ENCODE results near the gene ARHGEF12.

The ARHGEF12 gene

GRCh38 chr11:120432056-120433018 is 96.1 kb downstream of the ARHGEF12 start:
- no peak for DNase-seq

GRCh38 chr11:120441592-120441991 is 105.4 kb downstream of the ARHGEF12 start:
- DNase-seq, result no peak

GRCh38 chr11:120442031-120442430 is 105.8 kb downstream of the ARHGEF12 start:
- no peak for DNase-seq

DNA sequence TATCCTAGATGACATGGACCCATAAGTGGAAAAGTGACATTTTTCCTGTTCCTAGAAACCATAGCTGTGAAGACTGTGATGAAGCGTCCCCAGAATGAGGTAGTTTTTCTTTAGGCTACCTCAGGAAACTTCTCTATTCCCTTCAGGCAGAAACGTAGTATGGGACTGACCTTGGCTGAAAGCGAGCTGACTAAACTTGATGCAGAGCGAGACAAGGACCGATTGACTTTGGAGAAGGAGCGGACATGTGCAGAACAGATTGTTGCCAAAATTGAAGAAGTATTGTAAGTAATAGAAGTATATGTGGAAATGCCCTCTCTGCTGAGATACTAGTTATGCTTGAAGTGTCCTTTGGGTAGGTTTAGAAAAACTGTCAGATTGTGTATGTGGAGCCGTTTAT is 110.6 kb downstream of the ARHGEF12 start:
- DNase-seq, result no peak

GRCh38 chr11:120448240-120448639 is 112.0 kb downstream of the ARHGEF12 start:
- no peak for DNase-seq

- no peak for DNase-seq
Measured at GRCh38 chr11:120455487-120455886, 119.3 kb downstream of the ARHGEF12 start.

DNA sequence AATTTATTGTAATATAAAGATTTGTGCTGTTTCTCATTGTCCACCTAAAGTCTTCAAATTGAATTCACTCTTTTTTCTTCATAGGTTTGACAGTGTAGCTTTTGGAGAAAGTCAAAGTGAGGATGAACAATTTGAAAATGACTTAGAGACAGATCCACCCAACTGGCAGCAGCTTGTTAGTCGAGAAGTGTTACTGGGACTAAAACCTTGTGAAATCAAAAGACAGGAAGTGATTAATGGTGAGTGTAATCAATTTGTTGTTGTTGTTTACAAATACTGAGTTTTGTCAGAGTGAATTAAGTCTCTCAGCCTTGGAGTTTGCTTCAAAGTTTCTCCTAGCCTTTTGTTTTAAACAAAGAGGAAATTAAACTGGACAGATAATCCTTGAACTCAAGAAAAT is 121.8 kb downstream of the ARHGEF12 start:
- DNase-seq, result no peak

GRCh38 chr11:120462825-120463224 is 126.6 kb downstream of the ARHGEF12 start:
- DNase-seq, result no peak

DNA sequence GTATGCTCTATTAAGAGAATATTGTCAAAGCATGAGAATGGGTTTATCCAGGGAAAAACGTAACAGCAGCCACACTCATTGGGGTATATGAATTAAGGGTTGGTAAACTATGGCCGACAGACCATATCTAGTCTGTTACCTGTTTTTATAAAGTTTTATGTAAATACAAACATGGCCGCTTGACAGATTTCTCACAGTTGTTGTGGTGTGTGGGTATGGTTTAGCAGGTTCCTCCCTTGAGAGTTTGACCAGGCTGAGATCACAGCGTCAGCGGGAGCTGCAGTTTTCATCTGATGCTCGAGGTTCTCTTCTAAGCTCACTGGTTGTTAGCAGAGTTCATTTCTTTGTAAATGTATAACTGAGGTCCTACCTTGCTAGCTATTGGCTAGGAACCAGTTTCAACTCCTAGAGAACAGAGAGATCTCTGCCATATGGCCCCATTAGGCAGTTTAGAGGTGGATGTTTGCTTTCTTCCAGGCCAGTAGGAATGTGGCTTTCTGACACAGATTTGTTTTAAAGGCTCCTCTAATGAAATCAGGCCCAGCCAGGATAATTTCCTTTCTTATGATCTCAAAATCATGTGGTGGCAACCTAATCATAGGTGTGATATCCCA is 129.8 kb downstream of the ARHGEF12 start:
- DNase-seq, result no peak

DNA sequence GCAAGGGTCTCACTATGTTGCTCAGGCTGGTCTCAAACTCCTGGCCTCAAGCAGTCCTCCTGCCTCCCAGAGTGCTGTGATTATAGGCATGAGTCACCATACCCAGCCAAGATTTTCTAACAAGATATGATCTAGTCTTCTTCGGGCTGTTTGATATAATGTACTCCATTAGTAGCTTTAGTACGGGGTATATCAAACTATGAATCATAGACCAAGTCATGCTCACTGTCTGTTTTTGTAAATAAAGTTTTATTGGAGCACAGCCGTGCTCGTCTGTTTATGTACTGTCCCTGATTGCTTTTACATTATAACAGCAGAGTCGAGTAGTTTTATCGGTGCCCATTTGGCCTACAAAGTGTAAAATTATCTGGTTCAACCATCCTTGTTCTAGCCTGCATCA is 131.4 kb downstream of the ARHGEF12 start:
- DNase-seq, result no peak

DNA sequence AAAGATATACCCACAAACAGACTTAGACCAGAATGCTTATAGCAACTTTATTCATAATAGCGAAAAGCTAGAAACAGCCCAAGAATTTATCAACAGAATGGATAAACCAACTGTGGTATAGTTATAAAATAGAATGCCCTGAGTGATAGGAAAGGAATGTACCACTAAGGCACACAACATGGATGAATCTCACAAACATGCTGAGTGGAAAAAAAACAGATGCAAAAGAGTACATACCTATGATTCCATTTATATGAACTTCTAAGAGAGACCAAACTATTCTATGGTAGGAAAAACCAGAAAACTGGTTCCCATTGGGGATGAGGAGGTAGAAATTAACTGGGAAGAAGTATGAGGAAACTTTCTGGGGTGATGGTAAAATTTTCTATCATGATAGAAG is 134.9 kb downstream of the ARHGEF12 start:
- no peak for DNase-seq

- no peak for DNase-seq
Measured at GRCh38 chr11:120471994-120472393, 135.8 kb downstream of the ARHGEF12 start.

GRCh38 chr11:120473503-120473902 is 137.3 kb downstream of the ARHGEF12 start:
- no peak for DNase-seq

DNA sequence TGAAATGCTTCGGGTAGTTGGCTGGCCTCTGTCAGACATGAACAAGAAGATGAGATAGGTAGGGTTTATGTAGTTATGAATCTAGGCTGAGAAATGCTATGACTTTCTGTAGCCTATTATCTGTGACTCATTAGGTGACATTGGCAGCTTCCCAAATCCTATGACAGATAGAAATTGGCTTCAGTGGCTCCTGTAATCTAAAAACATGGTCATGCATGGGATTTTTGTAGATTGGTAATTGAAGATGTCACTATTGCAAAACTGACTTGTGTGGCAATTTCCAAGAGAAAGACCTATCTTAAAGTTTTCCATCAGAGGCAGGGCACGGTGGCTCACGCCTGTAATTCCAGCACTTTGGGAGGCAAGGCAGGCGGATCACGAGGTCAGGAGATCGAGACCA is 145.9 kb downstream of the ARHGEF12 start:
- DNase-seq, result no peak

DNA sequence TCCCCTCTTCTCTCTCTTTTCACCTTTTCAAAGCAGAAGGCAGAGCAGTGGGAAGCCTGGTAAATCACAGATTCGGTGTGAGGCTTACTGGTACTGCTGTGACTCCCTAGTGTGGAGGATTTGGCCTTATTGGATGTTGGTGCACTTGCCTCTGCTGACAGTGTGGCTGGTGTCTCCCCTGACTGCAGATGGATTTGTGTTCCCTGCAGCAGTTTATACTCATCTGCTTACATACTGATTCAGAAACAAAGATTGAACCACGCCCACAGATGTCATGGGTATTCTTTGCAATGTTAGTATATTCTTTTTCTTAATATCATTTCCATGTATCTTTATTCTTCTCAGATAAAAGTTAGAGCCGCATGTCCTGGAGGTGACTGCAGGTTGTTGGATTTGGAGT is 148.5 kb downstream of the ARHGEF12 start:
- DNase-seq, result no peak

DNA sequence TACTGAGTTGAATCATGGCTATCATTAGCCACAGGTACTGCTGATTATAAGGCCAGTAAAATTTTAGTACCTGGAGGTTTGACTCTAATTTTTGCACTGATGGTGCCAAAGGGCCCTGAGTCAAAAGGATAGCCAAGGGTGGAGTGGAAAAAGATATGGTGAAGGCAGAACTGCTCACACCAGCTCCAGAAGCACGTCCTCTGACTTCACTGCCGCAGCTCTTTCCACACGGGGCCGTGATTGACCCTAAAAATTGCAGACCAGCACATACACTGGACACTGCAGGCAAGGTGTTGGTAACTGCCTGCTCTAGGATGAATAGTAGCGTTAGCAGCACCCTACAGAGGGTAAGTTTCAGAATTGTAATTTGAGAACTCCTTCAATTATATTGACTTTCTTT is 149.9 kb downstream of the ARHGEF12 start:
- no peak for DNase-seq

GRCh38 chr11:120489799-120490198 is 153.6 kb downstream of the ARHGEF12 start:
- DNase-seq, result no peak

- DNase-seq, result no peak
Measured at GRCh38 chr11:120492486-120492885, 156.3 kb downstream of the ARHGEF12 start.

- no peak for DNase-seq
Measured at GRCh38 chr11:120494595-120494994, 158.4 kb downstream of the ARHGEF12 start.

- DNase-seq, result no peak
Measured at GRCh38 chr11:120499088-120499487, 162.9 kb downstream of the ARHGEF12 start.

DNA sequence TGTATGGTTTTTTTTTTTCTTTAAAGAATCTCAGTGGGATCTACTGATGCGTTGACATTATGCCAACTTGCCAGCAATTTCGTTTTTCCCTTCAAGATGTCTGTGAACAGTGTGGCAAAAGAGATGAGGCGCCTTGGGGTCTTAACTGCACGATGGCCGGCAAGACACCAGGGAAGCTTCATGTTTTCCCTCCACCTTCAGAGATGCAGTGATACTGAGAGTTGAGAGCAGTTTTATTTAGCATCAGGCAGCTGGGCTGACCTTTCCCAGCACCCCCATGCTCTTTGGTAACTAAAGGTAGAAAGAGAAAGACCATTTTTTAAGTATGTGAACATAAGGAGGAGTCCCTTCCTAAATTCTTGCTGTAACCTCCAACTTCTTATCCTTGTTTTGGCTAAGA is 163.6 kb downstream of the ARHGEF12 start:
- DNase-seq, result no peak

DNA sequence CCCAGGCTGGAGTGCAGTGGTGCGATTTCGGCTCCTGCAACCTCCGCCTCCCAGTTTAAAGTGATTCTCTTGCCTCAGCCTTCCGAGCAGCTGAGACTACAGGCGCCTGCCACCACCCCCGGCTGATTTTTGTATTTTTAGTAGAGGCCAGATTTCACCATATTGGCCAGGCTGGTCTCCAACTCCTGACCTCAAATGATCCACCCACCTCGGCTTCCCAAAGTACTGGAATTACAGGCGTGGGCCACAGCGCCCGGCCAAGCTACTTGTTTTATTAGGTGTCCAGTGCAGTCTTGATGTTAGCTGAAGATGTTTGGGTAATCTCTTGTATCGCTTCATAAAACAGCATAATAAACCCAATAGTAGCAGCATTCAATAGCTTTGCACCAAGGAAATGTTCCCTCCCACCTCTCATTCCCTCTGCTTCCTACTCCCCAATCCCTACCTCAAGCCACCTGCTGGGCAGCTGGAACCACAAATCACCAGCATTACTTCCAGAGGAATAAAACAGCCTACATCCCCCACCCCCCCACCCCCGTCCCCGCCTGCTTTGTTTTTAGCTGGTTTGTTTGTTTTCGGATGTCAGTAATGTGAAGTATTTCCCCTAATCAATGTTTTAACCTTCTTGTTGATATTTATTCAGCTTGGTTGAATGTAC is 164.3 kb downstream of the ARHGEF12 start:
- no peak for DNase-seq

DNA sequence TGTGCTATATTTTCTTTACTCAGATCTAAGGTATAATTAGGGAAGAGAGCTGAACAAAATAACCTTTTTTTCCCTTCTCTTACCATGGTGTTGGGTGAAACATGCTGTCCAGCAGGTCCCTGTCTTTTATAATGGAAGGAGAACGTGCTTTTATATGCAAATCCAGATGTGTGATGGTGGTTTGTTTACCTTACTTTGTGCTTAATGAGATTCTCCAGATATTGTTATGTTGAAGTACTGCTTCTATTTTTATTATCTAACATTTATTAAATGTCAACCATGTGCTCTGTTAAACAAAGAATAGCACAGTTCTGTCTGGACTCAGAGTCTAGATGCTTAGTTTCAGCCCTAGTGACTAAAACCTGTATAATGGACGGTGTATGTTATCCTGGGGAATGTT is 165.2 kb downstream of the ARHGEF12 start:
- DNase-seq, result no peak

Measured in SIG-M5 (cell line).